Stimulated activated CD8-positive, alpha-beta memory T cell treated with anti-CD3 and anti-CD28 coated beads, Interleukin-7, amount 100 ng/mL, for 4 hours (primary cell): ENCODE measurements around the gene ETNK2.
A peak's percentile ranks its signal among the peaks of the same experiment; 100 is the strongest.

Source experiments
- DNase-seq, 2 donors: peaks; one replicate each; pipeline ENCODE4 v3.0.0-alpha.2; 2020; ENCODE audit warnings: low read depth in 2 of 2

The ETNK2 gene

GRCh38 chr1:204147406-204148383 lies 4.1 kb downstream of the ETNK2 start:
- DNase-seq, result no peak

- DNase-seq, result no peak
These were observed 4.9 kb downstream of the ETNK2 start for GRCh38 chr1:204146965-204147364.

- no peak for DNase-seq
These were observed 5.5 kb downstream of the ETNK2 start for GRCh38 chr1:204146309-204146708.

GRCh38 chr1:204145033-204145504 lies 6.8 kb downstream of the ETNK2 start:
- DNase-seq, result no peak

GRCh38 chr1:204143276-204144041 lies 8.4 kb downstream of the ETNK2 start:
- no peak for DNase-seq

GRCh38 chr1:204142032-204142974 lies 9.5 kb downstream of the ETNK2 start:
- no peak for DNase-seq

GRCh38 chr1:204141131-204141530 lies 10.7 kb downstream of the ETNK2 start:
- DNase-seq, result no peak

- no peak for DNase-seq
These were observed 11.9 kb downstream of the ETNK2 start for GRCh38 chr1:204139952-204140351.

- DNase-seq, result no peak
These were observed 12.8 kb downstream of the ETNK2 start for GRCh38 chr1:204139088-204139487.

GRCh38 chr1:204136814-204137213 lies 15.0 kb downstream of the ETNK2 start:
- DNase-seq, result no peak

- DNase-seq, result no peak
These were observed 17.7 kb downstream of the ETNK2 start for GRCh38 chr1:204134103-204134502.

GRCh38 chr1:204132718-204133117 lies 19.1 kb downstream of the ETNK2 start:
- no peak for DNase-seq

- DNase-seq, result no peak
These were observed 19.9 kb downstream of the ETNK2 start for GRCh38 chr1:204131978-204132377.

GRCh38 chr1:204130981-204131892 lies 20.6 kb downstream of the ETNK2 start:
- DNase-seq, result no peak

- no peak for DNase-seq
These were observed 21.7 kb downstream of the ETNK2 start for GRCh38 chr1:204130178-204130577.

GRCh38 chr1:204128964-204129896 lies 22.6 kb downstream of the ETNK2 start:
- peak in 1 of 2 donors; percentile 45 for DNase-seq

GRCh38 chr1:204128464-204128963 lies 23.3 kb downstream of the ETNK2 start:
- no peak for DNase-seq

GRCh38 chr1:204127597-204128242 lies 24.1 kb downstream of the ETNK2 start:
- no peak for DNase-seq

- no peak for DNase-seq
These were observed 24.9 kb downstream of the ETNK2 start for GRCh38 chr1:204126956-204127355.
